ENCODE results near the gene ARHGAP28. TPM values are rescaled to one million over a fixed set of nuclear protein-coding genes. Genes with fewer than 3 reads are reported as not detected.

ARHGAP28 gene
- polyA plus RNA-seq, 1 of the 3 experiments (the other 2 are of a cell fraction), result 0.99 TPM

- Histone ChIP-seq H3K9me3 (no peaks in the 10 kb centered on the region), H4K20me1 (ENCODE audit: insufficient read depth) (no peaks in the 10 kb centered on the region), H3K36me3 (replicated peaks in 1 of 2; ENCODE audit: control insufficient read depth in 1 of 2, insufficient read depth in 2 of 2, low read length in 1 of 2) (no peaks in the 10 kb centered on the region), H3K4me3 (ENCODE audit: low read depth in 2 of 2, low read length in 1 of 2) (no peak overlapping the region), H3K4me1 (ENCODE audit: control insufficient read depth in 1 of 2, insufficient read depth in 2 of 2, low read depth in 1 of 2, low read length in 1 of 2) (peaks cover 12 to 23% of the 10 kb centered on the region in 2 experiments), H3K4me2 (no peak overlapping the region), H3K27me3 (ENCODE audit: insufficient read depth) (no peaks in the 10 kb centered on the region), H3F3A (replicated peaks; ENCODE audit: insufficient read depth) (peaks cover 6% of the 10 kb centered on the region), H3K9me2 (no peaks in the 10 kb centered on the region), H3K27ac (ENCODE audit: low read depth in 2 of 2, low read length in 1 of 2) (no peak overlapping the region), H3K9ac (no peak overlapping the region), H3K79me2 (ENCODE audit: insufficient read depth) (no peaks in the 10 kb centered on the region), H2AFZ (ENCODE audit: low read depth) (no peak overlapping the region)
- WGBS (ENCODE audit: low lambda C conversion rate), result 39% methylated on average over 2 of the region's 2 CpGs
- CTCF ChIA-PET, result no interaction called here
- POLR2A ChIA-PET, result no interaction called here
- TF ChIP-seq USF2 (IDR thresholded peaks at IDR 0.05; ENCODE audit: borderline replicate concordance, low read depth, low read length), result no peak
- TF ChIP-seq ELF1 (IDR thresholded peaks at IDR 0.05), result no peak
- no peak for TF ChIP-seq EZH2phosphoT487 (IDR thresholded peaks at IDR 0.05; ENCODE audit: borderline replicate concordance, low read depth)
- no peak for TF ChIP-seq FOSL2 (IDR thresholded peaks at IDR 0.05; ENCODE audit: borderline replicate concordance, low read depth)
- TF ChIP-seq CTCF (IDR thresholded peaks at IDR 0.05), result no peak
- no peak for TF ChIP-seq RCOR1 (IDR thresholded peaks at IDR 0.05; ENCODE audit: low read length)
- no peak for TF ChIP-seq RFX5 (IDR thresholded peaks at IDR 0.05; ENCODE audit: low read length)
- no peak for TF ChIP-seq ZBTB33 (IDR thresholded peaks at IDR 0.05; ENCODE audit: borderline replicate concordance, low read depth)
- no peak for TF ChIP-seq GATA2 (CRISPR knock-in tag; IDR thresholded peaks at IDR 0.05)
- TF ChIP-seq TEAD4 (IDR thresholded peaks at IDR 0.05; ENCODE audit: borderline replicate concordance, insufficient read depth), result no peak
- TF ChIP-seq POLR2AphosphoS5 (IDR thresholded peaks at IDR 0.05; ENCODE audit: low read depth, low read length), result no peak
- TF ChIP-seq FOXJ3 (CRISPR knock-in tag; IDR thresholded peaks at IDR 0.05), result no peak
- DNase-seq, result no peak
Observed at GRCh38 chr18:6785001-6785400, 55.5 kb downstream of the ARHGAP28 start.

- H3K9me2 ChIP-seq, result no peaks in the 10 kb centered on the region
- no peak overlapping the region for H3K4me2 ChIP-seq
- no peak overlapping the region for H3K4me3 ChIP-seq (ENCODE audit: low read depth in 2 of 2, low read length in 1 of 2)
- DNase-seq, result no peak
- no peaks in the 10 kb centered on the region for H3K79me2 ChIP-seq (ENCODE audit: insufficient read depth)
- ChIA-PET POLR2A (no interaction called here), CTCF (no interaction called here)
- H3K36me3 ChIP-seq (replicated peaks in 1 of 2; ENCODE audit: control insufficient read depth in 1 of 2, insufficient read depth in 2 of 2, low read length in 1 of 2), result no peaks in the 10 kb centered on the region
- H3K9ac ChIP-seq, result no peak overlapping the region
- H3K27me3 ChIP-seq (ENCODE audit: insufficient read depth), result no peaks in the 10 kb centered on the region
- peaks cover 12 to 23% of the 10 kb centered on the region in 2 experiments for H3K4me1 ChIP-seq (ENCODE audit: control insufficient read depth in 1 of 2, insufficient read depth in 2 of 2, low read depth in 1 of 2, low read length in 1 of 2)
- 81% methylated on average over 3 of the region's 3 CpGs for WGBS (ENCODE audit: low lambda C conversion rate)
- H3K27ac ChIP-seq (ENCODE audit: low read depth in 2 of 2, low read length in 1 of 2), result no peak overlapping the region
- H3F3A ChIP-seq (replicated peaks; ENCODE audit: insufficient read depth), result peaks cover 6% of the 10 kb centered on the region
- no peak overlapping the region for H2AFZ ChIP-seq (ENCODE audit: low read depth)
- H3K9me3 ChIP-seq, result no peaks in the 10 kb centered on the region
- no peaks in the 10 kb centered on the region for H4K20me1 ChIP-seq (ENCODE audit: insufficient read depth)
- TF ChIP-seq TCF12 (IDR thresholded peaks at IDR 0.05) (no peak), RXRA (IDR thresholded peaks at IDR 0.05; ENCODE audit: borderline replicate concordance, low read depth) (no peak), TAF1 (IDR thresholded peaks at IDR 0.05; ENCODE audit: borderline replicate concordance, low read depth, low read length) (no peak), FOXM1 (IDR thresholded peaks at IDR 0.05; ENCODE audit: low read depth) (no peak), EZH2phosphoT487 (IDR thresholded peaks at IDR 0.05; ENCODE audit: borderline replicate concordance, low read depth) (no peak), RAD21 (IDR thresholded peaks at IDR 0.05; ENCODE audit: low read length) (no peak), MEF2A (IDR thresholded peaks at IDR 0.05; ENCODE audit: borderline replicate concordance, low read depth) (no peak), NFIC (IDR thresholded peaks at IDR 0.05; ENCODE audit: borderline replicate concordance) (no peak), USF1 (IDR thresholded peaks at IDR 0.05; ENCODE audit: borderline replicate concordance, low read depth) (no peak), IRF3 (IDR thresholded peaks at IDR 0.05; ENCODE audit: low read depth, low read length) (no peak), JUND (IDR thresholded peaks at IDR 0.05) (no peak), MAX (IDR thresholded peaks at IDR 0.05; ENCODE audit: low read depth) (no peak)
Observed at GRCh38 chr18:6785411-6785810, 55.9 kb downstream of the ARHGAP28 start.
